GM19023 (cell line): ENCODE results near the gene C16orf92.

Experiments
- ATAC-seq: cut with Tn5 transposase; IDR thresholded peaks from one replicate; pipeline ENCODE4 v1.9.1; 2021; ENCODE audit warnings: mild to moderate bottlenecking, moderate library complexity; ENCODE audit not compliant: unreplicated experiment

Gene C16orf92

DNA sequence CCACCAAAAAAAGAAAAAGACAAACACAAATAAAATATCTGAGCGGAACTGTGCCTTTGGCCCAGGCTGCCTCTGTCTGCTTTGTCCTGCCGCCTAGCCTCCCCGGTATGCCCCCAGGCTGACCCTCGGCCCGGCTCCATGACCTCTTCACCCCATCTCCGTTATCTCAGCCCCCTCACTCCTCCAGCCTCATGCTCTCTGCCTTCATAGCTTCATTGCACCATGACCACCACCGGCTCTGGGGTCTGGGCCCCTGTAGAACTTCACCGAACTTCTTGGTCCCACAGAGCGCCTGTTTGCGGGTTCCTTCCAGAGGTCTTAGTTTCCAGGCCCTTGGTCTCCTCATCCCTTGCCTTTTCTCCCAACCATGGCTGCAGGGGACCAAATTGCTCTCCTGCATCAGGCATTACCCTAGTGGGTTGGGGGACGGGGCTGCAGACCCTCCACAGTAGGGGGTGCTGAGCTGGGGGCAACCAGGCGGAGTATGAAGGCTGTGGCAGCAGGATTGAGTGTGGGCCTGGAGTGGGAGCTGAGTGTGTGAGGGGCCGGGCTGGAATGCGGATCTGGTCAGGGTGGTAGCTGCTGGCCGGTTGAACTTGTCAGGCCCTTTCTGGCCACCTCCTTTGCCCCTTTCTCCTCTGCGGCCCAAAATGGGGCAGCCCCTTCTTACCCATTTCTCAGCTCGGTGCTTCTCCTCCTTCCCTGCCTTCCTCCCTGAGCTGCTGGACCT is 34.5 kb upstream of the C16orf92 start:
- ATAC-seq, result no peak

DNA sequence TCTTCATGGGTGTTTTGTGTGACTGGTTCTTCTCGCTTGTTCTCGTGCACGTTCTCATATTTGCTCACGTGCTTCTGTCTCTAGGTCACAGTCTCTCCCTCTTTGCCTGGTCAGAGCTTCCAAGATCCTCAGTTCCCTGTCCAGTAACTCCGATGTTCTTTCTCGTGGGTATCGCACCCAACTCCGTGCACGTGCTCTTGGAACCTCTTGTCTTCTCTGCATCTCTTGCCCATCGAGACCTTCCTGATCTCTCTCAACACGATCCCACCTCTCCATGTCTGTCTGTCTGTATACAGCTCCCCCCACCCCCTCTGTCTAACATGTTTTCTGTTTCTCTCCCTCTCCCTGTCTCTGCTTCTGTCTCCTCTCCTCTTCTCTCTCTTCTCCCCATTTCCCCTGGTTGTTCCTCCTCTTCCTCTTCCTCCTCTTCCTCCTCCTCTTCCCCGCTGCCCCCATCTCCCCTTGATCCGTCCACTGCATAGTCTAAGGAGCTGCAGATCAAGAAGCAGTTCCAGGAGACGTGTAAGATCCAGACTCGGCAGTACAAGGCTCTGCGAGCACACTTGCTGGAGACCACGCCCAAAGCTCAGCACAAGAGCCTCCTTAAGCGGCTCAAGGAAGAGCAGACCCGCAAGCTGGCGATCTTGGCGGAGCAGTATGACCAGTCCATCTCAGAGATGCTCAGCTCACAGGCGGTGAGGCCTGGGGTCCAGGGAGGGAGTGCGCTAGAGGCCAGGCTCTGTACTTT is 33.7 kb upstream of the C16orf92 start:
- no peak for ATAC-seq

DNA sequence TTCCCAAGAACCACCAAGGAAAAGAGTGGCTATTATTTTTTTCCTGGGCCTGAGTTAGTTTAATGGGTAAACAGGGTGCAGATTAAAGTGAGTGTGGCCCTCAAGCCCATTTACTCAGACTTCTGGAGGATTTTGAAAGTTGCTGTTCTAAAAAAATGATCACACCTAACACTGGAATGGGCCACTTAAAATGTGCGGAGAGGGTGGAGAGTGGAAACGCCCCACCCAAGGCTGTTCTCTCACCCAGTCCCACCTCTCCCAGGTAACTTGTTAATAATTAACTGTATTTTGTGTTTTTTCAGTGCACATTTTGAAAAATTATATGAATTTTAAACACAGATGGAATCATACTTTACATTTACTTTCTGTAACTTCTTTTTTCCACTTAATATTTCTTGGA is 33.0 kb upstream of the C16orf92 start:
- no peak for ATAC-seq

DNA sequence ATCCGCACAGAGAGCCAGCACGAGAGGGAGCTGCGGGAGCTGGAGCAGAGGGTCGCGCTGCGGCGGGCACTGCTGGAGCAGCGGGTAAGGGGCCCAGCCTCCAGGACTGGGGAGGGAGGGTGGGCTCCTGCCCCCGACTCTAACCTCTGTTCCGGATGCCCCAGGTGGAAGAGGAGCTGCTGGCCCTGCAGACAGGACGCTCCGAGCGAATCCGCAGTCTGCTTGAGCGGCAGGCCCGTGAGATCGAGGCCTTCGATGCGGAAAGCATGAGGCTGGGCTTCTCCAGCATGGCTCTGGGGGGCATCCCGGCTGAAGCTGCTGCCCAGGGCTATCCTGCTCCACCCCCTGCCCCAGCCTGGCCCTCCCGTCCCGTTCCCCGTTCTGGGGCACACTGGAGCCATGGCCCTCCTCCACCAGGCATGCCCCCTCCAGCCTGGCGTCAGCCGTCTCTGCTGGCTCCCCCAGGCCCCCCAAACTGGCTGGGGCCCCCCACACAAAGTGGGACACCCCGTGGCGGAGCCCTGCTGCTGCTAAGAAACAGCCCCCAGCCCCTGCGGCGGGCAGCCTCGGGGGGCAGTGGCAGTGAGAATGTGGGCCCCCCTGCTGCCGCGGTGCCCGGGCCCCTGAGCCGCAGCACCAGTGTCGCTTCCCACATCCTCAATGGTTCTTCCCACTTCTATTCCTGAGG is 32.0 kb upstream of the C16orf92 start:
- ATAC-seq, result no peak

DNA sequence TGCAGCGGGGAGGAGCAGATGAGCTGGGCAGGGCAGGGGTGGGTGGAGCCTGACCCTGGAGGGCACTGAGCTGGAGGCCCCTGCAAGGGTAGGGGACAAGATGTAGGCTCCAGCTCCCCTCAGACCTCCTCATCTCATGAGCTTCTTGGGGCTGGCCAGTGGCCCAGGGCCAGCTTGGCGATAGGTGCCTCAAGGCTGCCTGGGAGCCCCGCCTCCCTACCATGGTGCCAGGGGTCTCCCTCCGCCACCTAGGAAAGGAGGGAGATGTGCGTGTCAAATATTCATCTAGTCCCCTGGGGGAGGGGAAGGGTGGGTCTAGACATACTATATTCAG is 31.5 kb upstream of the C16orf92 start:
- no peak for ATAC-seq

DNA sequence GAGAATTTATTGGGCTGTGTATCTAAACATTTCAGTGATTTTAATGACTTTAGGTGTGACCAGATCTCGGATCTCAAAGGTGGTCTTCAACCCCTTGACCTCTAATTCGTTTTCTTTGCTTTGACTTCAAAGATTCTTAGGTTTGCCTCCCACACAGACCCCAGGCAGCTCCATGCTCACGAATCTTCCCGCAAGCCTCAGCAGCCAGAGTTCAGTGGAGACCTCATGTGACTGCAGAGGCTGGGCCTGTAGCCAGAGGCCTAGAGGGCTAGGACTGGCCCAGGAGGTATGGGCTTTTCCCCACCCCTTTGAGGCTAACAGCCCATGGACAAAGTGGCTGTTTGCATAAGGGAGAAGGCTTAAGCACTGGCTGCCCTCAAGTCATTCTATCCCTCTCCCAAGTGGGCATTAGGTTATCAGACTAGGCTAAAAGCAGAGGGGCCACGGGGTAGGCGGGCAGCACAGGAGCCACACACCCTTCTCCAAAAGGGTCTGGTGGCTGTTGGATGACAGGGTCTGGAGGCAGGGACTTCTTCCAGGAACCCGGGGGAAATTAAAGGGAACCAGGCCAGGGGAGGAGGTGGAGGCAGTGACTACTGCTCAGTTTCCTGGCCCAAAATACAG is 30.5 kb upstream of the C16orf92 start:
- ATAC-seq, result no peak

DNA sequence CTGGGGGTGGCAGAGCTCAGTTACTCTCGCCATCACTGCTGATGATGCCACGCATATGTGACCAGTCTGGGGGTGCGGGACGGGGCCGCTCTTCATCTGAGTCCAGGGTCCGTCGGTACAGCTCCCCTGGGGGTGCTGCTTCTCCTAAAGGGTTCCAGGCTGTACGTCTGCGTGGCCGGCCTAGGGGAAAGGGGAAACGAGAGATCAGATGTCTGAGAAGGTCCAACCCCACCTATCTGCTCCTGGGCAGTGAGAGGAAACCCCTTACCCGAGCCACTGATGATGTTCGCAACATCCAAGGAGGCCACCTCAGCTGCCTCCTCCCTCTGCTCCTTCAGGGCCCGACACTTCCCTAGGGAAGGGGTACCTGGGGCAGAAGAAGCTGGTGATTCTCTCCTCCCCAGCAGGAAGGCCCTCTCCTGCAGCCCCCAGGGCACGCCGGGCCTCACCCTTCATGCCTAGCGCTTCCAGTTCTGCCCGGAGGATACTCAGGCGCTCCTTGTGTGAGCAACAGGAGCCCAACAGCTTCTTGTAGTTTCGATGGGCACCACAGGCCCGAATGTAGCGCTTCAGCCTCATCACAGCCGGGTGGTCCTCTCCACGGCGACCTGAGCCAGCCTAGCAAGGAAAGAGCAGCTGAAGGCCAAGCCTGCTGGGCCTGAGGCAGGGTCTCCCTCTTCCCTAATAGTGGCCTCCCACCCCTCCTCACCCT is 29.7 kb upstream of the C16orf92 start:
- no peak for ATAC-seq

DNA sequence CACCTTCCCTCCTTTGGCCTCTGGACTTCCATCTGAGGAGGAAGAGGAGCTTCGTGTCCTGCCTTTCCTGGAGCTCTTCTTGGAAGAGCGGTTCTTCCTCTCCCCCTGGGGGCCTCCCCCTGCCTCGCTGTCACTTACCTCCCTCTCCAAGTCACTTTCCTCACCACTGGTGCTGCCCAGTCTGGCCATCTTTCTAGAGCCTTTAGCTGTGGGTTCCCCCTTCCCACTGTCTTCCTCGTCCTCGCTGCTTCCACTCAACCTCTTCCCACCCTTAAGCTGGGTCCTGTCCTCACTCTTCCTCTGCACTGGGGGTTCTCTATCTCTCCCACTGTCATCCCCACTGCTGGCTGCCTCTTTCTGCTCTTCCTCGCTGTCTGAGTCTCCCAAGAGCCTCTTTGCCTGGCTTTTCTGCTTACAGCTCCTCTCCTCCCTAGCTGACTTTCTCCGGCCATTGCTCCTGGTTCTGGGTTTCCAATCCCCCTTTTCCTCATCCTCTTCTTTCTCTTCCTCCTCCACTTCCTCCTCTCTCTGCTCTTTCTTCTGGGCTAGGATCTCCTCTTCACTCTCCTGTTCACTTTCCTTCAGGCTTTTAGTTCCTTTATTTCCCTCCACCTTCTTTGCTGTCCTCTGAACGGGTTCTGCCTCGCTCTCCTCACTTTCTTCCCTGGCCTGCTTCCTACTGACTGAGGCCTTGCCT is 28.9 kb upstream of the C16orf92 start:
- no peak for ATAC-seq

DNA sequence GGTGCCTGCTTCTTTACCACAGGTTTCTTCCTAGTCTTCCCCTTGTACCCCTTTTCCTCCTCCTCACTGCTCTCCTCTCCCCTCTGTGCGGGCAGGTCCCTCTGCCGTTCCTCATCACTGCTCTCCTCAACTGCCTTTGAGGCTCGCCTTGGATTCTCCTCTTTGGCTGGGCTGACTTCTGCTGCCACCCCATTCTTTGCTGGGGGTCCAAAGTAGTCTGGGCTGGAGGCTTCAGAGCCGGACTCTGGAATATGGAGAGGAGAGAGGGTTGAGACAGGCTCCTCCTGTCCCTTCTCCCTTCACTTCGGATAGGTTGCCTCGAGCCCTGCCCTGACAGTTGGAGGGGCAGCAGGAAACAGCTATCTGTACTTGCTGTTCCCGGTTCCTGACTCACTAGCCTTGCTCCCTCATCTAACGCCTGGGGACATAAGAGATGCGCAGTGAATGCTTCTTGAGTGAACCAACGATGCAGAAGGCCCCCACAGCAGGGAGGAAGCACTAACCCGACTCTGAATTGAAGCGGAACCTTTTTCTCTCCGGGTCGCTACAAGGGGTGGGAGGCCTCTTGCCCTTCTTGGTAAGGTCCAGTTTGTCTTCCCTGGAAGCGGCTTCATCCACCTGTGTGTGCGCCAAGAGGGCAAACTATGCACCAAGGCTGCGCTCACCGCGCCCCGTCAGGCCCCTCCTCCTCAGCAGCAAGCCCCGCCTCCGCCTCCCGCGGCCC is 28.2 kb upstream of the C16orf92 start:
- peak; percentile 30 for ATAC-seq

DNA sequence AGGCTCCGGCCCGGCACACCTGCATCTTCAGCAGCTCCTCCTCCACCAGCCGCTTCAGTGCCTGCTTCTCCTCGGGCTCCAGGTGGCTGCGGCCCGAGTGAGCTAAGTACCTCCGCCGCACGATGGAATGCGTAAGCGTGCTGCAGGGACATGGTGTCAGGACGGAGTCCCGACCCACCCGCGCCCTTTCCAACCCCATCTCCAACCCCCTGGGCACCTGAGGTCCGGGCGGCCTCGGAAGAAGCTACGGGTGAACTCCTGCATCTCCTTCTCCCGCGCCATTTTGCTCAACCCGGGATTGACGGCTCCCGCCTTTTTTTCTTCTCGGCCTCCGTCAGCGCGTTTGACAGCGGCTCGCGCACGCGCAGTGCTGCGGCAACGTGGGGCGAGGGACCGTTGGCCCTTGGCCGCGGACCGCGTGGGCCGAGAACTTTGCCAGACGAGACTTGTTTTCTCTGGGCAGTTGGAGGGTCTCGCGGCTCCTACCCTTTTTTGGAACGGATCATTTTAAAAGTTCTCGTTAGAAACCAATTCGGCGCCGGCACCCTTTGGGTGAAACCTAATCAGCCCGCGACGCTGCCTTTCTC is 27.6 kb upstream of the C16orf92 start, which contains the start of gene HIRIP3:
Gene HIRIP3, minus strand, starts transcription at position 294 of the 587 bp plus-strand sequence. Its CDS starts 12 bp downstream, at position 282.
- ATAC-seq, result peak; percentile 48

DNA sequence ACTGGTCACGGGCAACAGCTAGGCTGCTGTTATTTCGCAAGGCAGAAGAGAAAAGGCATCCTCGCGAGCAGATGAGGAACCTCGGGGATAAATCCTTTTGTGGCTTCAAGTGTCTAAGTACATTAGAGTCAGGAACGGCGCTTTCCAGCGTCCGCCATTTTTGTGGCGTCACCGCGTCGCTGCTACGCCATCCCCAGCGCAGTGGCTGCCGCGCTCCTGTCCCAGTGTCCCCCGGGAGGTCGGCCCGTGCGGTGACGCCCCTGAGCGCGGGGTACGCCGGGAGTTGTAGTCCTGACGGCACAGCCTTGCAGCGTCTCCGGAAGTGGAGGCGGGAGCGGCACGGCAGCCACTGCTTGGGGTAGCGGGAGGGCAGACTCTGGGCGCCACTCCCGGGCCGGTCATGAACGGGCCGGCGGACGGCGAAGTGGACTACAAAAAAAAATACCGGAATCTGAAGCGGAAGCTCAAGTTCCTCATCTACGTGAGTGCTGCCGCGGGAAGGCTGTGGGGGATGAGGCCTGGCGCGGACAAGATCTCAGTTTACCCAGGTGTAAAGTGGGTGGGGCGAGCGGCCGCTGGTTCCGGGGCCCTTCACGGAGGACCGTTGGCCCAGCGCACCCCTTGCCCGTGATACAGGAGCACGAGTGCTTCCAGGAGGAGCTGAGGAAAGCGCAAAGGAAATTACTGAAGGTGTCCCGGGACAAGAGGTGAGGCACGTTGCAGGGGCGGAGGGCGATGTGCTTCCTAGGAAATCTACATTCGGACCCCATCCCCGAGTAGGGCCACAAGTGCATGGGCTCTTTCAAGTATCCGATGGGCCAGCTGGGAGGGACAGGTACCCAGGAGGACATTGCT is 26.9 kb upstream of the C16orf92 start, which contains the start of gene INO80E:
Gene INO80E, plus strand, starts transcription at position 331 of the 855 bp plus-strand sequence. Its CDS starts 70 bp downstream, at position 401.
- ATAC-seq, result peak; percentile 91

DNA sequence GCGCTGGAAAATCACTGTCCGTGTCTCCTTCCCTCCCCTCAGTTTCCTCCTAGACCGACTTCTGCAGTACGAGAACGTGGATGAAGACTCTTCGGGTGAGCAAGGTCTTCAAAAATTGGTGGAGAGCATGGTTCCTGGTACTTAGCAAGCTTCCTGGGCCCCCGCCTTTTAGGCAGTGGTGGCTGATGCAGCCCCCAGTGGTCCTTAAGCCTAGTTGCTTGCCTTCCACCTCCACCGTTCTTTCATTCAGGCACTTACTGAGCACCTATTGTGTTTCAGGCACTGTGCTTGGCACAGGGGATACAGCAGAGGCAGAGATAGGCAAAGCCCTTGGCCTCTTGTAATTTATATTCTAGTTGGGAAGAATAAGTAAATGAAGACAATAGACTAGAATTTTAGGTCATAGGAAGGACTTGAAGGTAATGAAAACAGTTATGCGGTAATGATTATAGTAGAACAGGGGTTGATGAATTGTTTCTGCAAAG is 26.2 kb upstream of the C16orf92 start:
- no peak for ATAC-seq

DNA sequence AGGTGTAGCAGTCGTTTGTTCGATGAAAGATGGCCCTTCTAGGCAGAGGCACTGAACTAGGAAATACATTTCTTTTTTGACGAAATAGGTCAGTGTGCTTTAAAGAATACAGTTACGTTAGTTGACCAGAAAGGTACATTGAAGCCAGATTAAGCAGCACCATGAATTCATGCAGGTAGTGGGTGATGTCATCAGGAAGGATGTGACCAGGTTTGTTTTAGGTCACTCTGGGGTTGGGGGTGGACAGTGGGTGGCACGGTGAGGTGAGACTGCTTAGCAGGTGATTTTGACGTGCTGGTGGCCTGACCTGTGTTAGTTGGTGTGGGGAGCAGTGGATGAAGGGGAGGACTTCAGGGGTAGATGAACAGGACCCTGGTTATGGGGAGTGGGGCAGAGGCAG is 23.4 kb upstream of the C16orf92 start:
- ATAC-seq, result no peak

DNA sequence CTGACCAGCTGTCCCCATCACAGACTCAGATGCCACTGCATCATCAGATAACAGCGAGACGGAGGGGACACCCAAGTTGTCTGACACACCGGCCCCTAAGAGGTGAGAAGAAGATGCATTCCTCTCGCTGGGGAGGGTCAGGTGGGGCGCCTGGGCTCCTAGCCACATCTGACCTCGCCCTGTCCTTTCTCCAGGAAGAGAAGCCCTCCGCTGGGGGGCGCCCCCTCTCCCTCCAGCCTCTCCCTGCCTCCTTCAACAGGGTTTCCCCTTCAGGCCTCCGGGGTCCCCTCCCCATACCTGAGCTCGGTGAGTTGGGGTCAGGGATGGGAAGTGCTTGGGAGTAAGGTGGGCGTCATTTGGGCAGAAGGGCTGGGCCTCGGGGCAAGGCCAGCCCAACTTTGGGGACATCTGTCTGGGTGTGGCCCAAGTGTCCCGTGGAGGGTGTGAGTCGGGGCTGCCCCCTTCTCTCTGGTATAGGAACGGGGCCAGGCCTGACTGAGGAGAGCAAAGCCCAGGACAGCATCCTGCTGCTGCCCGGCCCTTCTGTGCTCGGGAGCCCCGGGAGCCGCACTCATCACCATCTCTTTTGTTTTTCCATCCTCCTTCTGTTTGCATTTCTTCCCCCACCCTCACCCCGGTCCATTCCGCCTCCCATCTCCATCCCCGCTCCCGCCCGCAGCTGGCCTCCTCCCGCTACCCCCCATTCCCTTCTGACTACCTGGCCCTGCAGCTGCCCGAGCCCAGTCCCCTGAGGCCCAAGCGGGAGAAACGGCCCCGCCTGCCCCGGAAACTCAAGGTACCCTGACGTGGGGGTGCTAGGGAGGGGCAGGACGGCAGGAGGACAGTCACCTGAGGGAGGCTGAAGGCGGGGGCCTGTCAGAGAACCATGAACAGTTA is 22.0 kb upstream of the C16orf92 start:
- no peak for ATAC-seq

DNA sequence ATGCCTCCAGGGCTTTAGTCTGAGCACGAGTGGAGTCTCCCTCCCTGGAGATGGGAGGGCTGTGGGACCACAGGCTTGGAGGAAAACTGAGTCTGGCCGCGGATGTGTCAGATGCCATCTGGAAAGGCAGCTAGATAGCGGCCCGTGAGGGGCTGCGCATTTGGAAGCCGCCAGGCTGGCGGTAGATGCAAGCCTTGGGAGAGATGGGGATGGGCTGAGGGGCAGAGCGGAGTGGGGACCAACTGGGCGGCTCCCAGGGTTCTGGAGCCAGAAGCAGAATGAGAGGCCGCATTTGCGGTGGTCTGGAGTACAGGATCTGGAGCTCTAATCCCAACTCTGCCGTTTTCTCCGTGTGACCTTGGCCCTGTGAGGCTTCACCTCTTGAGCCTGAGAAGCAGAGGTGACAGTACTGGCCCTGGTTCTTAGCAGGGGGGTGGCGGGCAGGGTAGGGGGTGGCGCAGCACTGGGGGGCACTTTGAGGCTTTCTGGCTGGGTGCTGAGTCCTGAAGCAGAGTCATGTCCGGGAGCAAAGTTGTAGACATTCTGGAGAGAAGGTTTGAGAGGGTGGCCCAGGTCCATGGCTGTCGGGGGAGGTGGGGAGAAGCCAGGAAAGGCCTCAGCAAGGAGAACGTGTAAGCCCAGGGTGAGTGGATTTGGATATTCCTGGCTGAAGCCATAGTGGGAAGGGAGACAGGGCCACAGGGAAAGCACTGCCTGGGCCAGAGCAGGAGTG is 20.2 kb upstream of the C16orf92 start:
- ATAC-seq, result no peak
